Activated naive CD4-positive, alpha-beta T cell treated with anti-CD3 and anti-CD28 coated beads, Interleukin-2, amount 50 U/mL, for 24 hours (primary cell): ENCODE measurements around the gene RAC3.

Experiments
- H3K27ac Mint-ChIP-seq: one replicate; pipeline ENCODE4 v1.8.0; 2021; ENCODE audit warnings: mild to moderate bottlenecking, mixed read lengths
- H3K27me3 Mint-ChIP-seq: one replicate; pipeline ENCODE4 v1.8.0; 2021; ENCODE audit warnings: mixed read lengths
- H3K36me3 Mint-ChIP-seq: one replicate; pipeline ENCODE4 v1.8.0; 2021; ENCODE audit warnings: mixed read lengths
- H3K4me1 Mint-ChIP-seq: one replicate; pipeline ENCODE4 v1.8.0; 2021; ENCODE audit warnings: mixed read lengths
- H3K4me3 Mint-ChIP-seq: one replicate; pipeline ENCODE4 v1.8.0; 2021; ENCODE audit warnings: mild to moderate bottlenecking, mixed read lengths
- H3K9me3 Mint-ChIP-seq: one replicate; pipeline ENCODE4 v1.8.0; 2021; ENCODE audit warnings: mixed read lengths

Gene RAC3

GRCh38 chr17:82077617-82078358 is 46.3 kb downstream of the RAC3 start:
- H3K4me3 Mint-ChIP-seq: no peak overlapping the region
- no peaks in the 10 kb centered on the region for H3K9me3 Mint-ChIP-seq
- no peak overlapping the region for H3K27ac Mint-ChIP-seq
- H3K36me3 Mint-ChIP-seq: no peaks in the 10 kb centered on the region
- H3K4me1 Mint-ChIP-seq: no peaks in the 10 kb centered on the region
- H3K27me3 Mint-ChIP-seq: no peaks in the 10 kb centered on the region

- Mint-ChIP-seq H3K9me3 (no peaks in the 10 kb centered on the region), H3K27ac (no peak overlapping the region), H3K4me3 (no peak overlapping the region), H3K27me3 (no peaks in the 10 kb centered on the region), H3K36me3 (no peaks in the 10 kb centered on the region), H3K4me1 (no peaks in the 10 kb centered on the region)
Observed at GRCh38 chr17:82078433-82078832, 47.0 kb downstream of the RAC3 start.

- no peaks in the 10 kb centered on the region for H3K4me1 Mint-ChIP-seq
- H3K4me3 Mint-ChIP-seq: no peak overlapping the region
- no peaks in the 10 kb centered on the region for H3K9me3 Mint-ChIP-seq
- no peak overlapping the region for H3K27ac Mint-ChIP-seq
- no peaks in the 10 kb centered on the region for H3K36me3 Mint-ChIP-seq
- no peaks in the 10 kb centered on the region for H3K27me3 Mint-ChIP-seq
Observed at GRCh38 chr17:82079001-82079677, 47.7 kb downstream of the RAC3 start.

DNA sequence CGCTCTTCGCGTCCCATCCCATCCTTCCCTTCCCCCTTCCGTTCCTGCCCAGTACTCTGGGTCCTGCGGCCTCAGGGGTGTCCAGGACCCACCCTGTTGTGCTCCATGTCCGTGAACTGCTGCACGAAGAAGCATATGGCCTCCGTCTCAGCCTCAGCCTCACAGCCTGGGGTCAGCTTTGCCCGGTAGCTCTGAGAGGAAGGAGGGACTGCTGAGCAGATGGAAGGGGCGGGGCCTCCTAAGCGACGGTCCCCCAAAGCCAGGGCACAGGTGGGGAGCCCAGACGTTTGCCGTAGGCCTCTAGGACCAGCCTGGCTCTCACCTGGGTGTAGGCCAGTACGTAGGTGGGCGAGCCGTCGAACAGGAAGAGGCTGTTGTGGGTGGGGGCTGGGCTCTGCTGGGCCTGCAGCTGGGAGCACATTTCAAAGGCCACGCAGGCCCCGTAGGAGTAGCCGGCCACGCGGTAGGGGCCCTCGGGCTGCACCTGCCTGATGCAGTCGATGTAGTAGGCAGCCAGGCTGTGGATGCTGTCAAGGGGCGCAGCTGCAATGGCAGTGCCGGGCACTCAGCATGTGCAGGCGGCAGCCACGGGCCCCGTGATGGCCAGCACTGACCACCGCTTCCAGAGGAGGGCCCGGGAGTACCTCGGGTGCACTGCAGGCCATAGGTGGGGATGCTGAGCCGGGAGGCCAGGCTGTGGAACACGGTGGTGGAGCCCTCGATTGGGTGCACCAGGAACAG is 48.7 kb downstream of the RAC3 start:
- H3K27ac Mint-ChIP-seq: no peak overlapping the region
- H3K36me3 Mint-ChIP-seq: no peaks in the 10 kb centered on the region
- no peak overlapping the region for H3K4me3 Mint-ChIP-seq
- H3K4me1 Mint-ChIP-seq: no peaks in the 10 kb centered on the region
- no peaks in the 10 kb centered on the region for H3K9me3 Mint-ChIP-seq
- no peaks in the 10 kb centered on the region for H3K27me3 Mint-ChIP-seq

GRCh38 chr17:82080789-82081464 is 49.4 kb downstream of the RAC3 start:
- H3K27ac Mint-ChIP-seq: no peak overlapping the region
- H3K36me3 Mint-ChIP-seq: no peaks in the 10 kb centered on the region
- H3K4me3 Mint-ChIP-seq: no peak overlapping the region
- no peaks in the 10 kb centered on the region for H3K27me3 Mint-ChIP-seq
- H3K9me3 Mint-ChIP-seq: no peaks in the 10 kb centered on the region
- no peaks in the 10 kb centered on the region for H3K4me1 Mint-ChIP-seq

- Mint-ChIP-seq H3K9me3 (no peaks in the 10 kb centered on the region), H3K4me1 (no peaks in the 10 kb centered on the region), H3K4me3 (no peak overlapping the region), H3K27me3 (no peaks in the 10 kb centered on the region), H3K27ac (no peak overlapping the region), H3K36me3 (no peaks in the 10 kb centered on the region)
Observed at GRCh38 chr17:82081546-82081945, 50.1 kb downstream of the RAC3 start.

DNA sequence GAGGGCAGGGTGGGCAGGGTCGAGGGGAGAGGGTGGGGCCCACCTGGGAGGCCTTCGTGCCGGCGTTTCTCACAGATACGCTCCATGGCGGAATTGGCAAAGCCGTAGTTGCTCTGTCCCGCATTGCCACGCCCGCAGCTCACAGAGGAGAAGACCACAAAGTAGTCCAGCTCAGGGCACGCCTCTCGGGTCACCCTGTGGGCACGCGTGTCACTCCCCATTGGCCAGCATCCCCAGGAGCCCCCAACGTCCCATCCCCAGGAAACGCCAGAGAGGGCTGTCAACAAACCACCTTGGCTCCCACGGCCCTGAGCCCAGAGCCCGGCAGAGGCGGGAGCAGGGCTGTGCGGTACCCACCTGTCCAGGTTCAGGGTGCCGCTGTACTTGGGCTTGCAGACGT is 50.5 kb downstream of the RAC3 start:
- H3K27me3 Mint-ChIP-seq: no peaks in the 10 kb centered on the region
- H3K36me3 Mint-ChIP-seq: no peaks in the 10 kb centered on the region
- H3K9me3 Mint-ChIP-seq: no peaks in the 10 kb centered on the region
- no peak overlapping the region for H3K4me3 Mint-ChIP-seq
- no peak overlapping the region for H3K27ac Mint-ChIP-seq
- H3K4me1 Mint-ChIP-seq: no peaks in the 10 kb centered on the region

DNA sequence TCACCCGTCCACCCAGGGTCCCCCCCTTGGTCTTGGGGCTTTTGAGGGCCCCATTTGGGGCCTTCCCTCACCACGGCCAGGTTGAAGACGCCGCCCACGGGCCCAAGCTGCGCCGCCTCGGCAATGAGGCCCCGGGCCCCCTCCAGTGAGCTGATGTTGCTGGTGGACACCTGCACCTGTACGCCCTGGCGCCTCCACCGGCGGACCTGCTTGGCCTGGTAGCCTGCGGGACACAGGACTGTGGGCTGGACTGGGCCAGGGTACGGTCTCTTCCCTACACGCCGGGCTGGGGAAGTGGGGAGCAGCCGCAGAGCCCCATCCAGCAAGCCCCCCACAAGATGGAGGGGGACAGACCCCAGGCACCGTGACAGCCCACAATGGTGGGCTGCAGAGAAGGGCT is 51.0 kb downstream of the RAC3 start:
- H3K4me1 Mint-ChIP-seq: no peaks in the 10 kb centered on the region
- H3K4me3 Mint-ChIP-seq: no peak overlapping the region
- no peaks in the 10 kb centered on the region for H3K36me3 Mint-ChIP-seq
- no peaks in the 10 kb centered on the region for H3K9me3 Mint-ChIP-seq
- no peaks in the 10 kb centered on the region for H3K27me3 Mint-ChIP-seq
- no peak overlapping the region for H3K27ac Mint-ChIP-seq

DNA sequence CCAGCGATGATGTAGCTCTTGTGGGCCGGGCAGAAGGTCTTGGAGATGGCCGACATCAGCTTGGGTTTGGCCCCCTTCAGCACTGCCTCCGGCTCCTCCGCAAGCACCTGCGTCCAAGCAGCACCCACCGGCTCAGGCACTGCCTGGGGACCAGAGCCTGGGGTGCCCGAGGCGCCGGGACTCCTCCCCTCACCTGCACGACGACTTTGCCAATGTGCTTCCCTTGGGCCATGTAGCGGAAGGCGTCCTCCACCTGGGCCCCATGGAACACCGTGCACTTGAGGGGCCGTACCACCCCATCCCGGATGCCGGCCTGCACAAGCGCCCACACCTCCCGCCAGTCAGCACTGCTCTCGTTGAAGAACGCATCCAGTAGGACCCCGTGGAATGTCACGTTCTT is 51.5 kb downstream of the RAC3 start:
- Mint-ChIP-seq H3K27me3 (no peaks in the 10 kb centered on the region), H3K9me3 (no peaks in the 10 kb centered on the region), H3K4me3 (no peak overlapping the region), H3K36me3 (no peaks in the 10 kb centered on the region), H3K27ac (no peak overlapping the region), H3K4me1 (no peaks in the 10 kb centered on the region)
